Natural killer cell treated with Interleukin-12 subunit alpha and Interleukin-12 subunit beta and Interleukin-15 and Interleukin-18, amount 100 ng/mL, for 72 hours (primary cell): ENCODE measurements around the gene TMEM184A. TPM values are rescaled to one million over a fixed set of nuclear protein-coding genes. Genes with fewer than 3 reads are reported as not detected.
A peak's percentile ranks its signal among the peaks of the same experiment; 100 is the strongest.

Experiments used
- ATAC-seq, 2 donors: fragments of 150-1000 bp; cut with Tn5 transposase in 1 of 2; sonication (Bioruptor Pico), chemical (Tn5 transposase) in 1 of 2; 2 replicates each; pipeline ENCODE4 v1.10.0; 2021
- DNase-seq: peaks from one replicate; pipeline ENCODE4 v3.0.0; 2022; ENCODE audit warnings: low spot score
- H3K27ac Mint-ChIP-seq, 2 donors: 1 replicate in 1 of 2; 2 replicates in 1 of 2; pipeline ENCODE4 v1.8.0; 2022; ENCODE audit warnings: mixed read lengths in 2 of 2, mild to moderate bottlenecking in 1 of 2, moderate library complexity in 1 of 2
- H3K27me3 Mint-ChIP-seq, 2 donors: 1 replicate in 1 of 2; 2 replicates in 1 of 2; pipeline ENCODE4 v1.8.0; 2022; ENCODE audit warnings: mixed read lengths in 2 of 2
- H3K36me3 Mint-ChIP-seq: one replicate; pipeline ENCODE4 v1.8.0; 2022; ENCODE audit warnings: mixed read lengths
- H3K4me1 Mint-ChIP-seq, 2 donors: 1 replicate in 1 of 2; 2 replicates in 1 of 2; pipeline ENCODE4 v1.8.0; 2022; ENCODE audit warnings: low read depth in 2 of 2, mixed read lengths in 2 of 2, mild to moderate bottlenecking in 1 of 2
- H3K4me3 Mint-ChIP-seq: one replicate; pipeline ENCODE4 v1.8.0; 2022; ENCODE audit warnings: mixed read lengths
- H3K9me3 Mint-ChIP-seq: 2 replicates; pipeline ENCODE4 v1.8.0; 2022; ENCODE audit warnings: mixed read lengths
- total RNA-seq, 2 donors: library from RNA; stranded (reverse); gene quantifications; one replicate each; pipeline ENCODE4 v1.2.3, GENCODE V29; 2022

The TMEM184A gene
- total RNA-seq, 2 donors from 2014 or later: not detected

- H3K4me1 Mint-ChIP-seq: peaks cover 0 to 2% of the 10 kb centered on the region in 2 donors
- no peak overlapping the region for H3K4me3 Mint-ChIP-seq
- ATAC-seq (no peak), DNase-seq (no peak)
- no peaks in the 10 kb centered on the region for H3K9me3 Mint-ChIP-seq
- H3K27me3 Mint-ChIP-seq: no peaks in the 10 kb centered on the region
- no peak overlapping the region for H3K27ac Mint-ChIP-seq
- no peaks in the 10 kb centered on the region for H3K36me3 Mint-ChIP-seq
Measured at GRCh38 chr7:1539181-1539881, 16.7 kb downstream of the TMEM184A start.

GRCh38 chr7:1538544-1539180 lies 17.3 kb downstream of the TMEM184A start:
- Mint-ChIP-seq H3K27ac (no peak overlapping the region), H3K4me1 (peaks cover 4% of the 10 kb centered on the region in 2 donors), H3K9me3 (no peaks in the 10 kb centered on the region), H3K27me3 (no peaks in the 10 kb centered on the region), H3K4me3 (no peak overlapping the region), H3K36me3 (no peaks in the 10 kb centered on the region)
- no peak for ATAC-seq
- DNase-seq: no peak

- Mint-ChIP-seq H3K4me1 (peaks cover 13% of the 10 kb centered on the region in 2 donors), H3K9me3 (no peaks in the 10 kb centered on the region), H3K27ac (no peak overlapping the region), H3K36me3 (no peaks in the 10 kb centered on the region), H3K27me3 (no peaks in the 10 kb centered on the region), H3K4me3 (no peak overlapping the region)
- DNase-seq: no peak
- ATAC-seq: no peak
Measured at GRCh38 chr7:1537535-1538412, 18.2 kb downstream of the TMEM184A start.

GRCh38 chr7:1536743-1537534 lies 19.1 kb downstream of the TMEM184A start:
- Mint-ChIP-seq H3K27me3 (no peaks in the 10 kb centered on the region), H3K9me3 (no peaks in the 10 kb centered on the region), H3K27ac (no peak overlapping the region), H3K36me3 (no peaks in the 10 kb centered on the region), H3K4me1 (peaks cover 19% of the 10 kb centered on the region in 2 donors), H3K4me3 (no peak overlapping the region)
- ATAC-seq: no peak
- DNase-seq: no peak

- no peaks in the 10 kb centered on the region for H3K9me3 Mint-ChIP-seq
Measured at GRCh38 chr7:1536455-1536742, 19.6 kb downstream of the TMEM184A start.

GRCh38 chr7:1535701-1536454 lies 20.1 kb downstream of the TMEM184A start:
- H3K4me1 Mint-ChIP-seq: peaks cover 24 to 25% of the 10 kb centered on the region in 2 donors
- DNase-seq (no peak), ATAC-seq (no peak)
- H3K27me3 Mint-ChIP-seq: no peaks in the 10 kb centered on the region
- H3K9me3 Mint-ChIP-seq: no peaks in the 10 kb centered on the region
- no peak overlapping the region for H3K27ac Mint-ChIP-seq
- H3K36me3 Mint-ChIP-seq: no peaks in the 10 kb centered on the region
- no peak overlapping the region for H3K4me3 Mint-ChIP-seq

More at GRCh38 chr7:1536455-1536742, 19.6 kb downstream of the TMEM184A start:
- H3K27ac Mint-ChIP-seq: no peak overlapping the region
- ATAC-seq (no peak), DNase-seq (no peak)
- H3K27me3 Mint-ChIP-seq: no peaks in the 10 kb centered on the region
- no peak overlapping the region for H3K4me3 Mint-ChIP-seq
- peaks cover 24 to 25% of the 10 kb centered on the region in 2 donors for H3K4me1 Mint-ChIP-seq
- H3K36me3 Mint-ChIP-seq: no peaks in the 10 kb centered on the region

GRCh38 chr7:1535100-1535458 lies 20.9 kb downstream of the TMEM184A start:
- Mint-ChIP-seq H3K4me3 (no peak overlapping the region), H3K27me3 (no peaks in the 10 kb centered on the region), H3K9me3 (no peaks in the 10 kb centered on the region), H3K36me3 (no peaks in the 10 kb centered on the region), H3K4me1 (peaks cover 24 to 25% of the 10 kb centered on the region in 2 donors), H3K27ac (no peak overlapping the region)
- ATAC-seq: no peak
- DNase-seq: no peak

- Mint-ChIP-seq H3K27me3 (no peaks in the 10 kb centered on the region), H3K36me3 (no peaks in the 10 kb centered on the region), H3K4me3 (no peak overlapping the region), H3K9me3 (no peaks in the 10 kb centered on the region), H3K27ac (peak overlapping the region in 1 of 2 donors; percentile 89), H3K4me1 (peaks cover 25 to 26% of the 10 kb centered on the region in 2 donors)
- ATAC-seq (no peak), DNase-seq (no peak)
Measured at GRCh38 chr7:1534330-1535099, 21.5 kb downstream of the TMEM184A start.

GRCh38 chr7:1533547-1534329 lies 22.3 kb downstream of the TMEM184A start:
- DNase-seq (no peak), ATAC-seq (peak in 1 of 2 donors; percentile 76)
- H3K36me3 Mint-ChIP-seq: no peaks in the 10 kb centered on the region
- no peaks in the 10 kb centered on the region for H3K9me3 Mint-ChIP-seq
- H3K4me3 Mint-ChIP-seq: peak overlapping the region; percentile 94
- peaks cover 25 to 26% of the 10 kb centered on the region in 2 donors for H3K4me1 Mint-ChIP-seq
- no peaks in the 10 kb centered on the region for H3K27me3 Mint-ChIP-seq
- peak overlapping the region; percentile 84 to 89 for H3K27ac Mint-ChIP-seq

GRCh38 chr7:1533255-1533546 lies 22.8 kb downstream of the TMEM184A start:
- H3K36me3 Mint-ChIP-seq: no peaks in the 10 kb centered on the region
- no peak for DNase-seq
- H3K9me3 Mint-ChIP-seq: no peaks in the 10 kb centered on the region
- H3K4me3 Mint-ChIP-seq: peak overlapping the region; percentile 94
- H3K27ac Mint-ChIP-seq: peak overlapping the region; percentile 84 to 89
- peaks cover 25 to 26% of the 10 kb centered on the region in 2 donors for H3K4me1 Mint-ChIP-seq
- ATAC-seq: no peak
- H3K27me3 Mint-ChIP-seq: no peaks in the 10 kb centered on the region

GRCh38 chr7:1532456-1533254 lies 23.4 kb downstream of the TMEM184A start:
- Mint-ChIP-seq H3K9me3 (no peaks in the 10 kb centered on the region), H3K4me1 (peaks cover 24 to 25% of the 10 kb centered on the region in 2 donors), H3K4me3 (peak overlapping the region; percentile 94), H3K36me3 (no peaks in the 10 kb centered on the region), H3K27ac (peak overlapping the region; percentile 84 to 89), H3K27me3 (no peaks in the 10 kb centered on the region)
- DNase-seq (no peak), ATAC-seq (peak; percentile 41 to 63)
